ENCODE measurements around the gene SPRED2.

- no peak for TF ChIP-seq CTCF (IDR thresholded peaks at IDR 0.05; ENCODE audit: borderline replicate concordance, extremely low read depth, low read length, poor library complexity, severe bottlenecking)
- no peak for TF ChIP-seq EZH2 (IDR thresholded peaks at IDR 0.05; ENCODE audit: borderline replicate concordance, low read depth, low read length, severe bottlenecking)
Measured at GRCh38 chr2:65386344-65386743, 46.1 kb downstream of the SPRED2 start.

Data from DND-41 (cell line).